Mesenchymal stem cell (in vitro differentiated cells and primary cell): ENCODE measurements around the gene ING3.
A peak's percentile ranks its signal among the peaks of the same experiment; 100 is the strongest.

Source experiments
- DNase-seq: peaks from one replicate; pipeline ENCODE4 v3.0.0-alpha.2; 2013
- H2AFZ ChIP-seq: one replicate; pipeline ENCODE4 v1.6.1; 2013; ENCODE audit warnings: low read depth, mild to moderate bottlenecking, control low read depth, inconsistent platforms, low read length, moderate library complexity
- H2AK5ac ChIP-seq: 2 replicates; pipeline ENCODE4 v1.6.1; 2013; ENCODE audit warnings: low read length, moderate library complexity, mild to moderate bottlenecking, inconsistent platforms; ENCODE audit not compliant: severe bottlenecking
- H2BK120ac ChIP-seq: one replicate; pipeline ENCODE4 v1.6.1; 2013; ENCODE audit warnings: low read depth, mild to moderate bottlenecking, inconsistent platforms, low read length, moderate library complexity
- H2BK12ac ChIP-seq, 2 experiments: one replicate each; pipeline ENCODE4 v1.6.1; 2013; ENCODE audit warnings: inconsistent platforms in 2 of 2, low read length in 2 of 2, mild to moderate bottlenecking in 2 of 2, moderate library complexity in 2 of 2, control low read depth in 1 of 2
- H2BK15ac ChIP-seq: one replicate; pipeline ENCODE4 v1.6.1; 2013; ENCODE audit warnings: mild to moderate bottlenecking, low read depth, inconsistent platforms; ENCODE audit not compliant: poor library complexity, severe bottlenecking
- H2BK5ac ChIP-seq: 2 replicates; pipeline ENCODE4 v1.6.1; 2013; ENCODE audit warnings: low read depth, mild to moderate bottlenecking, low read length, control low read depth, inconsistent platforms; ENCODE audit not compliant: poor library complexity, severe bottlenecking
- H3K14ac ChIP-seq, 2 experiments: one replicate each; pipeline ENCODE4 v1.6.1; 2013; ENCODE audit warnings: inconsistent platforms in 2 of 2, low read length in 2 of 2, control low read depth in 1 of 2, mild to moderate bottlenecking in 1 of 2, moderate library complexity in 1 of 2
- H3K18ac ChIP-seq, 2 experiments: one replicate each; pipeline ENCODE4 v1.6.1; 2013; ENCODE audit warnings: inconsistent platforms in 2 of 2, low read length in 2 of 2, control low read depth in 1 of 2, low read depth in 1 of 2, mild to moderate bottlenecking in 1 of 2
- H3K23ac ChIP-seq, 2 experiments: one replicate each; pipeline ENCODE4 v1.6.1; 2013; ENCODE audit warnings: inconsistent platforms in 2 of 2, low read length in 2 of 2, mild to moderate bottlenecking in 2 of 2, moderate library complexity in 2 of 2, control low read depth in 1 of 2
- H3K27ac ChIP-seq: 2 replicates; pipeline ENCODE4 v1.5.1; 2013; ENCODE audit warnings: mild to moderate bottlenecking, moderate library complexity, low read length, control low read depth, inconsistent platforms; ENCODE audit not compliant: poor library complexity, severe bottlenecking
- H3K27me3 ChIP-seq, 2 experiments: 2 replicates each; pipeline versions ENCODE4 v1.6.1 to v1.7.0; 2013; ENCODE audit warnings: low read length in 2 of 2, mild to moderate bottlenecking in 2 of 2, moderate library complexity in 2 of 2, control low read depth in 1 of 2, inconsistent platforms in 1 of 2; ENCODE audit not compliant: control insufficient read depth in 1 of 2, insufficient read depth in 1 of 2
- H3K36me3 ChIP-seq, 2 experiments: 2 replicates each; pipeline versions ENCODE4 v1.6.1 to v1.7.0; 2013; ENCODE audit warnings: low read length in 2 of 2, control low read depth in 1 of 2, inconsistent platforms in 1 of 2, low read depth in 1 of 2, mild to moderate bottlenecking in 1 of 2; ENCODE audit not compliant: insufficient read depth in 2 of 2, control insufficient read depth in 1 of 2
- H3K4ac ChIP-seq, 2 experiments: one replicate each; pipeline ENCODE4 v1.6.1; 2013; ENCODE audit warnings: inconsistent platforms in 2 of 2, low read length in 2 of 2, mild to moderate bottlenecking in 2 of 2, moderate library complexity in 2 of 2, control low read depth in 1 of 2, low read depth in 1 of 2
- H3K4me1 ChIP-seq: 2 replicates; pipeline ENCODE4 v1.6.1; 2013; ENCODE audit warnings: low read depth, low read length, control low read depth; ENCODE audit not compliant: control insufficient read depth, insufficient read depth
- H3K4me2 ChIP-seq: 2 replicates; pipeline ENCODE4 v1.6.1; 2013; ENCODE audit warnings: low read length, mild to moderate bottlenecking, inconsistent platforms; ENCODE audit not compliant: poor library complexity, severe bottlenecking
- H3K4me3 ChIP-seq, 2 experiments: 2 replicates each; pipeline versions ENCODE4 v1.5.1 to v1.7.0; 2013; ENCODE audit warnings: low read length in 2 of 2, mild to moderate bottlenecking in 2 of 2, control low read depth in 1 of 2, low read depth in 1 of 2; ENCODE audit not compliant: insufficient read depth in 1 of 2
- H3K79me1 ChIP-seq: replicated peaks from 2 replicates; pipeline ENCODE4 v1.6.1; 2013; ENCODE audit warnings: mild to moderate bottlenecking, control low read depth, low read length, inconsistent platforms; ENCODE audit not compliant: poor library complexity, severe bottlenecking
- H3K9ac ChIP-seq: 2 replicates; pipeline ENCODE4 v1.7.0; 2013; ENCODE audit warnings: mild to moderate bottlenecking, low read length, moderate library complexity
- H3K9me3 ChIP-seq: 2 replicates; pipeline ENCODE4 v1.7.0; 2013; ENCODE audit warnings: mild to moderate bottlenecking, low read length; ENCODE audit not compliant: control insufficient read depth
- H4K8ac ChIP-seq: one replicate; pipeline ENCODE4 v1.6.1; 2013; ENCODE audit warnings: inconsistent platforms, mild to moderate bottlenecking, low read length, moderate library complexity
- H4K91ac ChIP-seq: one replicate; pipeline ENCODE4 v1.6.1; 2013; ENCODE audit warnings: mild to moderate bottlenecking, low read length, inconsistent platforms
- WGBS: methylation state at CpG from one replicate; pipeline ENCODE4 v1.1.7; 2013; ENCODE audit warnings: mixed read lengths; 5-methylcytosine and 5-hydroxymethylcytosine counted together

ING3 gene

GRCh38 chr7:120996333-120996987, 45.9 kb downstream of the ING3 start:
- no peak overlapping the region for H2AFZ ChIP-seq

GRCh38 chr7:120996988-120997345, 46.4 kb downstream of the ING3 start:
- peaks cover 1% of the 10 kb centered on the region for H3K79me1 ChIP-seq
- peaks cover 2% of the 10 kb centered on the region for H3K4me1 ChIP-seq
- peak overlapping the region; percentile 19 to 42 for H3K4ac ChIP-seq
- no peak overlapping the region for H4K8ac ChIP-seq
- no peak for DNase-seq
- H3K9ac ChIP-seq, result no peak overlapping the region
- no peak overlapping the region for H3K23ac ChIP-seq
- H2AK5ac ChIP-seq, result no peak overlapping the region
- no peak overlapping the region for H3K18ac ChIP-seq
- H3K27me3 ChIP-seq, result no peaks in the 10 kb centered on the region
- H2AFZ ChIP-seq, result no peak overlapping the region
- H3K36me3 ChIP-seq, result no peaks in the 10 kb centered on the region
- H4K91ac ChIP-seq, result no peak overlapping the region
- H3K4me2 ChIP-seq, result no peak overlapping the region
- H3K9me3 ChIP-seq, result no peaks in the 10 kb centered on the region
- H2BK5ac ChIP-seq, result no peak overlapping the region
- H3K27ac ChIP-seq, result no peak overlapping the region
- no peak overlapping the region for H2BK15ac ChIP-seq
- H3K4me3 ChIP-seq, result no peak overlapping the region
- H2BK120ac ChIP-seq, result peak overlapping the region; percentile 42
- H2BK12ac ChIP-seq, result peak overlapping the region; percentile 12 to 50
- no peak overlapping the region for H3K14ac ChIP-seq

More at GRCh38 chr7:120996333-120996987, 45.9 kb downstream of the ING3 start:
- Histone ChIP-seq H4K91ac (no peak overlapping the region), H3K4ac (peak overlapping the region; percentile 19 to 42), H3K36me3 (no peaks in the 10 kb centered on the region), H2BK5ac (no peak overlapping the region), H2BK12ac (peak overlapping the region; percentile 12 to 50), H3K18ac (no peak overlapping the region), H3K14ac (no peak overlapping the region), H3K4me2 (no peak overlapping the region), H2BK15ac (no peak overlapping the region), H3K4me3 (no peak overlapping the region), H2BK120ac (peak overlapping the region; percentile 42), H3K27me3 (no peaks in the 10 kb centered on the region), H3K79me1 (peaks cover 1% of the 10 kb centered on the region), H3K27ac (no peak overlapping the region), H4K8ac (no peak overlapping the region), H2AK5ac (no peak overlapping the region), H3K4me1 (peaks cover 2% of the 10 kb centered on the region), H3K9ac (no peak overlapping the region), H3K9me3 (no peaks in the 10 kb centered on the region), H3K23ac (no peak overlapping the region)
- 97% methylated on average over 2 of the region's 2 CpGs for whole genome bisulfite sequencing
- DNase-seq, result peak; percentile 91

GRCh38 chr7:120997882-120998474, 47.4 kb downstream of the ING3 start:
- no peak overlapping the region for H3K23ac ChIP-seq
- H3K27ac ChIP-seq, result no peak overlapping the region
- peak overlapping the region in 1 of 2 experiments; percentile 24 for H3K4ac ChIP-seq
- H2BK15ac ChIP-seq, result no peak overlapping the region
- no peak overlapping the region for H3K9ac ChIP-seq
- H3K27me3 ChIP-seq, result no peaks in the 10 kb centered on the region
- no peak overlapping the region for H2AFZ ChIP-seq
- no peaks in the 10 kb centered on the region for H3K36me3 ChIP-seq
- H3K18ac ChIP-seq, result no peak overlapping the region
- H3K4me1 ChIP-seq, result peaks cover 2% of the 10 kb centered on the region
- peak overlapping the region; percentile 55 for H2AK5ac ChIP-seq
- H3K79me1 ChIP-seq, result peaks cover 1% of the 10 kb centered on the region
- no peak for DNase-seq
- no peak overlapping the region for H4K8ac ChIP-seq
- H3K14ac ChIP-seq, result no peak overlapping the region
- no peak overlapping the region for H2BK5ac ChIP-seq
- 97% methylated on average over 3 of the region's 7 CpGs for WGBS
- H3K9me3 ChIP-seq, result no peaks in the 10 kb centered on the region
- H2BK120ac ChIP-seq, result no peak overlapping the region
- H3K4me3 ChIP-seq, result no peak overlapping the region
- no peak overlapping the region for H3K4me2 ChIP-seq
- no peak overlapping the region for H4K91ac ChIP-seq
- H2BK12ac ChIP-seq, result no peak overlapping the region

- Histone ChIP-seq H3K4me2 (no peak overlapping the region), H3K9me3 (no peaks in the 10 kb centered on the region), H2BK15ac (no peak overlapping the region), H2BK120ac (no peak overlapping the region), H3K4me1 (peaks cover 2% of the 10 kb centered on the region), H4K8ac (no peak overlapping the region), H3K79me1 (peaks cover 1% of the 10 kb centered on the region), H3K18ac (no peak overlapping the region), H3K9ac (no peak overlapping the region), H3K4me3 (no peak overlapping the region), H2AFZ (no peak overlapping the region), H3K14ac (no peak overlapping the region), H3K4ac (no peak overlapping the region), H4K91ac (no peak overlapping the region), H3K27me3 (no peaks in the 10 kb centered on the region), H2BK5ac (no peak overlapping the region), H2BK12ac (no peak overlapping the region), H2AK5ac (no peak overlapping the region), H3K27ac (no peak overlapping the region), H3K36me3 (no peaks in the 10 kb centered on the region), H3K23ac (no peak overlapping the region)
- DNase-seq, result no peak
- WGBS, result 63% methylated on average over 1 of the region's 1 CpG
These were observed 47.9 kb downstream of the ING3 start for GRCh38 chr7:120998520-120998919.
